ENCODE results near the gene PGRMC2.

DNA sequence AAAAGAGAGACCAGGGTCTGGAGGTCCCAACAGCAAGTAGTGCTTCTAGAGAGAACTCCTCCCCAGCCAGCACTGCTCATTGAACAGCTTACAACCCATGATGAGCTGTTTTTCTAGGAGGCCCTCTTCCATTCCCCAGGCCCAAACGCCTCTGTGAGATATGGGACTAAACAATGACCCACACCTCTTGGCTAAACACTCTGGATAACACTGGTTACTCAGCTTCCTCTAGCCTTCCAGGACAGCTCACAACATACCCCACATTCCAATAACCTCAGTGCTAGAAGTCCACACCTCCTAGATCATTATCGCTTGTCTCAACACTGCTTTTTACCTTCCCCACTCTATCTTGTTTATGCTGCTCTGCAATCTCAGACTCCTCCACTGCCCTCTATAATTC, 35.4 kb upstream of the PGRMC2 start:
- TF ChIP-seq, protein P1, sequence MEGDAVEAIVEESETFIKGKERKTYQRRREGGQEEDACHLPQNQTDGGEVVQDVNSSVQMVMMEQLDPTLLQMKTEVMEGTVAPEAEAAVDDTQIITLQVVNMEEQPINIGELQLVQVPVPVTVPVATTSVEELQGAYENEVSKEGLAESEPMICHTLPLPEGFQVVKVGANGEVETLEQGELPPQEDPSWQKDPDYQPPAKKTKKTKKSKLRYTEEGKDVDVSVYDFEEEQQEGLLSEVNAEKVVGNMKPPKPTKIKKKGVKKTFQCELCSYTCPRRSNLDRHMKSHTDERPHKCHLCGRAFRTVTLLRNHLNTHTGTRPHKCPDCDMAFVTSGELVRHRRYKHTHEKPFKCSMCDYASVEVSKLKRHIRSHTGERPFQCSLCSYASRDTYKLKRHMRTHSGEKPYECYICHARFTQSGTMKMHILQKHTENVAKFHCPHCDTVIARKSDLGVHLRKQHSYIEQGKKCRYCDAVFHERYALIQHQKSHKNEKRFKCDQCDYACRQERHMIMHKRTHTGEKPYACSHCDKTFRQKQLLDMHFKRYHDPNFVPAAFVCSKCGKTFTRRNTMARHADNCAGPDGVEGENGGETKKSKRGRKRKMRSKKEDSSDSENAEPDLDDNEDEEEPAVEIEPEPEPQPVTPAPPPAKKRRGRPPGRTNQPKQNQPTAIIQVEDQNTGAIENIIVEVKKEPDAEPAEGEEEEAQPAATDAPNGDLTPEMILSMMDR (IDR thresholded peaks at IDR 0.05; ENCODE audit: low read depth, low read length): no peak
- TF ChIP-seq POLR2A (IDR thresholded peaks at IDR 0.05; ENCODE audit: extremely low read depth, insufficient read length): no peak

Data from NB4 (cell line).